Lung (tissue), 12 donors: ENCODE measurements around the gene C1S. TPM values are rescaled to one million over a fixed set of nuclear protein-coding genes. Genes with fewer than 3 reads are reported as not detected.

Experiments
- ATAC-seq: fragments of 200-7000 bp; cut with Tn5 transposase; one replicate; pipeline ENCODE4 v1.9.1; 2020; ENCODE audit warnings: moderate number of reproducible peaks; ENCODE audit not compliant: insufficient read depth, low FRiP score
- DNase-seq, 3 donors: peaks; one replicate each; pipeline ENCODE4 v3.0.0-alpha.2; 2013 to 2017
- H3K27ac ChIP-seq, 2 donors: one replicate each; pipeline ENCODE4 v1.5.1; 2013; ENCODE audit warnings: mild to moderate bottlenecking in 2 of 2, moderate library complexity in 2 of 2, control low read depth in 1 of 2, inconsistent platforms in 1 of 2, low read depth in 1 of 2, low read length in 1 of 2
- H3K27me3 ChIP-seq, 3 donors: one replicate each; pipeline ENCODE4 v1.5.1; 2013; ENCODE audit warnings: low read length in 2 of 3; ENCODE audit not compliant: control insufficient read depth in 3 of 3, insufficient read depth in 3 of 3
- H3K36me3 ChIP-seq, 4 donors: one replicate each; pipeline ENCODE4 v1.5.1; 2013; ENCODE audit warnings: low read length in 4 of 4, mild to moderate bottlenecking in 1 of 4, moderate library complexity in 1 of 4; ENCODE audit not compliant: control insufficient read depth in 4 of 4, insufficient read depth in 4 of 4
- H3K4me1 ChIP-seq, 5 donors: one replicate each; pipeline ENCODE4 v1.5.1; 2013; ENCODE audit warnings: low read length in 5 of 5, mild to moderate bottlenecking in 2 of 5, moderate library complexity in 1 of 5; ENCODE audit not compliant: control insufficient read depth in 5 of 5, insufficient read depth in 5 of 5
- H3K4me3 ChIP-seq: one replicate; pipeline ENCODE4 v1.5.1; 2013; ENCODE audit warnings: mild to moderate bottlenecking, control low read depth, moderate library complexity
- H3K9ac ChIP-seq, 2 donors: one replicate each; pipeline ENCODE4 v1.5.1; 2013; ENCODE audit warnings: low read length in 2 of 2, control low read depth in 1 of 2; ENCODE audit not compliant: insufficient read depth in 1 of 2
- H3K9me3 ChIP-seq, 4 donors: one replicate each; pipeline ENCODE4 v1.5.1; 2013; ENCODE audit warnings: low read length in 3 of 4, mild to moderate bottlenecking in 1 of 4, moderate library complexity in 1 of 4; ENCODE audit not compliant: control insufficient read depth in 4 of 4, insufficient read depth in 3 of 4
- CTCF ChIP-seq: IDR thresholded peaks from 2 replicates; pipeline ENCODE4 v1.5.1; 2012; ENCODE audit warnings: mild to moderate bottlenecking; ENCODE audit errors: control extremely low read depth, extremely low read depth
- WGBS, 2 donors: extraction: QIAGEN DNeasy Blood & Tissue Kit; methylation state at CpG; one replicate each; pipeline ENCODE4 v1.1.7; 2013; 5-methylcytosine and 5-hydroxymethylcytosine counted together
- polyA plus RNA-seq, 2 donors: library from polyadenylated mRNA; stranded (reverse); fragments of 200-250 nt; gene quantifications; one replicate each; pipeline ENCODE4 v1.2.1, GENCODE V29; 2013
- total RNA-seq, 2 donors: library from RNA; depleted of rRNA in 1 of 2; stranded (reverse); fragments of >200 nt in 1 of 2; gene quantifications; one replicate each; pipeline ENCODE4 v1.2.1, GENCODE V29; 2014 to 2021
- donor health status: control.
- donor health status: control.
- donor health status: Bipolar disorder and iron deficiency.
- donor health status: healthy.
- donor health status: DM: yes; HTN: yes; CAD: no.

The C1S gene
- total and polyA plus RNA-seq, 4 donors = 148 to 291 (median 253) TPM

GRCh38 chr12:7092229-7092985 lies 31.9 kb downstream of the C1S start, which contains the start of gene C1R:
Gene C1R (minus strand): TSS chr12:7092445. CDS start chr12:7092388, 57 bp downstream.
- WGBS, 2 donors = 18 to 30% methylated on average over 16 of the region's 16 CpGs
- H3K4me3 ChIP-seq = peak within 1 kb of the TSS; percentile 46
- peaks cover 0 to 14% (median 10%) of the 10 kb centered on the region in 4 donors for H3K36me3 ChIP-seq
- peak; percentile 88 to 95 (median 95) for DNase-seq
- H3K4me1 ChIP-seq = peaks cover 0 to 25% (median 9%) of the 10 kb centered on the region in 5 donors
- peak within 1 kb of the TSS; percentile 9 to 85 for H3K27ac ChIP-seq
- TF ChIP-seq CTCF = peak; percentile 83
- no peaks in the 10 kb centered on the region for H3K9me3 ChIP-seq
- peaks cover 0 to 2% (median 0%) of the 10 kb centered on the region in 3 donors for H3K27me3 ChIP-seq
- ATAC-seq = peak; percentile 49
- peak within 1 kb of the TSS; percentile 26 to 96 for H3K9ac ChIP-seq

GRCh38 chr12:7092986-7093460 lies 32.5 kb downstream of the C1S start:
- H3K9me3 ChIP-seq = no peaks in the 10 kb centered on the region
- H3K4me3 ChIP-seq = no peak overlapping the region
- no peak for TF ChIP-seq CTCF
- peak overlapping the region in 1 of 2 donors; percentile 96 for H3K9ac ChIP-seq
- no peak for ATAC-seq
- WGBS, 2 donors = 78 to 87% methylated on average over 8 of the region's 8 CpGs
- peaks cover 0 to 2% (median 0%) of the 10 kb centered on the region in 3 donors for H3K27me3 ChIP-seq
- peak overlapping the region in 1 of 2 donors; percentile 55 for H3K27ac ChIP-seq
- peaks cover 0 to 25% (median 9%) of the 10 kb centered on the region in 5 donors for H3K4me1 ChIP-seq
- peaks cover 0 to 10% (median 9%) of the 10 kb centered on the region in 4 donors for H3K36me3 ChIP-seq
- no peak for DNase-seq

GRCh38 chr12:7093486-7093885 lies 33.0 kb downstream of the C1S start:
- H3K36me3 ChIP-seq = peaks cover 0 to 11% (median 9%) of the 10 kb centered on the region in 4 donors
- H3K9me3 ChIP-seq = no peaks in the 10 kb centered on the region
- no peak overlapping the region for H3K27ac ChIP-seq
- H3K27me3 ChIP-seq = peaks cover 0 to 2% (median 0%) of the 10 kb centered on the region in 3 donors
- TF ChIP-seq CTCF = no peak
- no peak for DNase-seq
- peak overlapping the region in 1 of 2 donors; percentile 13 for H3K9ac ChIP-seq
- H3K4me1 ChIP-seq = peaks cover 0 to 25% (median 9%) of the 10 kb centered on the region in 5 donors
- ATAC-seq = no peak
- no peak overlapping the region for H3K4me3 ChIP-seq
- WGBS, 2 donors = 60 to 70% methylated on average over 5 of the region's 5 CpGs
